ENCODE data around the gene HS3ST2.
"Not testable (repeated sequence)": the region's sequence is repeated elsewhere in the genome, so short reads cannot be mapped to it uniquely, and the experiment has no call there.

HS3ST2 gene

GRCh38 chr16:22814711-22815105 lies 746 bp downstream of the HS3ST2 start:
- DNase-seq = no peak

GRCh38 chr16:22815863-22816262 lies 1.9 kb downstream of the HS3ST2 start:
- DNase-seq = no peak

GRCh38 chr16:22816475-22816874 lies 2.5 kb downstream of the HS3ST2 start:
- DNase-seq = no peak

GRCh38 chr16:22818736-22819135 lies 4.8 kb downstream of the HS3ST2 start:
- not testable (repeated sequence) for DNase-seq

- no peak for DNase-seq
Measured at GRCh38 chr16:22838681-22839080, 24.7 kb downstream of the HS3ST2 start.

GRCh38 chr16:22842031-22842430 lies 28.1 kb downstream of the HS3ST2 start:
- not testable (repeated sequence) for DNase-seq

GRCh38 chr16:22843122-22843521 lies 29.2 kb downstream of the HS3ST2 start:
- no peak for DNase-seq

- no peak for DNase-seq
Measured at GRCh38 chr16:22843856-22844255, 29.9 kb downstream of the HS3ST2 start.

- DNase-seq = no peak
Measured at GRCh38 chr16:22844416-22844815, 30.5 kb downstream of the HS3ST2 start.

- no peak for DNase-seq
Measured at GRCh38 chr16:22847100-22847499, 33.1 kb downstream of the HS3ST2 start.

GRCh38 chr16:22847690-22848089 lies 33.7 kb downstream of the HS3ST2 start:
- no peak for DNase-seq

- DNase-seq = no peak
Measured at GRCh38 chr16:22848451-22848850, 34.5 kb downstream of the HS3ST2 start.

GRCh38 chr16:22849517-22849916 lies 35.6 kb downstream of the HS3ST2 start:
- no peak for DNase-seq

- DNase-seq = no peak
Measured at GRCh38 chr16:22855231-22855630, 41.3 kb downstream of the HS3ST2 start.

GRCh38 chr16:22857296-22858025 lies 43.5 kb downstream of the HS3ST2 start:
- no peak for DNase-seq

GRCh38 chr16:22859925-22860324 lies 46.0 kb downstream of the HS3ST2 start:
- DNase-seq = no peak

- no peak for DNase-seq
Measured at GRCh38 chr16:22861580-22861979, 47.6 kb downstream of the HS3ST2 start.

- no peak for DNase-seq
Measured at GRCh38 chr16:22862046-22862445, 48.1 kb downstream of the HS3ST2 start.

- no peak for DNase-seq
Measured at GRCh38 chr16:22864375-22864774, 50.4 kb downstream of the HS3ST2 start.

GRCh38 chr16:22868593-22869224 lies 54.7 kb downstream of the HS3ST2 start:
- no peak for DNase-seq

- no peak for DNase-seq
Measured at GRCh38 chr16:22871861-22872260, 57.9 kb downstream of the HS3ST2 start.

- no peak for DNase-seq
Measured at GRCh38 chr16:22874394-22874793, 60.4 kb downstream of the HS3ST2 start.

- no peak for DNase-seq
Measured at GRCh38 chr16:22878955-22879354, 65.0 kb downstream of the HS3ST2 start.

GRCh38 chr16:22879466-22879865 lies 65.5 kb downstream of the HS3ST2 start:
- no peak for DNase-seq

- no peak for DNase-seq
Measured at GRCh38 chr16:22882981-22883380, 69.0 kb downstream of the HS3ST2 start.
